HG02798 (cell line): ENCODE results near the gene MED29.

Experiments
- ATAC-seq: cut with Tn5 transposase; IDR thresholded peaks from one replicate; pipeline ENCODE4 v1.9.1; 2021; ENCODE audit warnings: mild to moderate bottlenecking; ENCODE audit not compliant: unreplicated experiment, poor library complexity

The MED29 gene

GRCh38 chr19:39449116-39449797 is 58.1 kb downstream of the MED29 start:
- ATAC-seq: no peak
